ENCODE measurements around the gene MPND. TPM values are rescaled to one million over a fixed set of nuclear protein-coding genes. Genes with fewer than 3 reads are reported as not detected.

Gene MPND
- total RNA-seq, 1 donor from 2014 or later = 11.5 TPM

- DNase-seq = no peak
Observed at GRCh38 chr19:4366666-4367335, 23.4 kb downstream of the MPND start.

GRCh38 chr19:4367336-4367723, 24.0 kb downstream of the MPND start:
- DNase-seq = no peak

- no peak for DNase-seq
Observed at GRCh38 chr19:4367781-4368127, 24.4 kb downstream of the MPND start.

- DNase-seq = no peak
Observed at GRCh38 chr19:4368128-4368820, 24.9 kb downstream of the MPND start.

- DNase-seq = no peak
Observed at GRCh38 chr19:4369109-4369887, 25.9 kb downstream of the MPND start.

- peak; percentile 36 for DNase-seq
Observed at GRCh38 chr19:4369888-4370260, 26.5 kb downstream of the MPND start.

- DNase-seq = no peak
Observed at GRCh38 chr19:4370418-4371041, 27.2 kb downstream of the MPND start.

- DNase-seq = peak; percentile 34
Observed at GRCh38 chr19:4371247-4372164, 28.1 kb downstream of the MPND start.

GRCh38 chr19:4372165-4373012, 29.0 kb downstream of the MPND start:
- DNase-seq = no peak

GRCh38 chr19:4373013-4373367, 29.6 kb downstream of the MPND start:
- no peak for DNase-seq

- DNase-seq = peak; percentile 33
Observed at GRCh38 chr19:4373601-4374497, 30.5 kb downstream of the MPND start.

GRCh38 chr19:4374498-4375163, 31.3 kb downstream of the MPND start:
- DNase-seq = no peak

GRCh38 chr19:4375164-4376027, 32.0 kb downstream of the MPND start:
- DNase-seq = peak; percentile 46

GRCh38 chr19:4376028-4376670, 32.8 kb downstream of the MPND start:
- DNase-seq = no peak

GRCh38 chr19:4376671-4376990, 33.3 kb downstream of the MPND start:
- DNase-seq = no peak

GRCh38 chr19:4376991-4377781, 33.8 kb downstream of the MPND start:
- DNase-seq = no peak

- no peak for DNase-seq
Observed at GRCh38 chr19:4378886-4379285, 35.5 kb downstream of the MPND start.
